Measurements from ENCODE around the gene CD6.

CD6 gene

DNA sequence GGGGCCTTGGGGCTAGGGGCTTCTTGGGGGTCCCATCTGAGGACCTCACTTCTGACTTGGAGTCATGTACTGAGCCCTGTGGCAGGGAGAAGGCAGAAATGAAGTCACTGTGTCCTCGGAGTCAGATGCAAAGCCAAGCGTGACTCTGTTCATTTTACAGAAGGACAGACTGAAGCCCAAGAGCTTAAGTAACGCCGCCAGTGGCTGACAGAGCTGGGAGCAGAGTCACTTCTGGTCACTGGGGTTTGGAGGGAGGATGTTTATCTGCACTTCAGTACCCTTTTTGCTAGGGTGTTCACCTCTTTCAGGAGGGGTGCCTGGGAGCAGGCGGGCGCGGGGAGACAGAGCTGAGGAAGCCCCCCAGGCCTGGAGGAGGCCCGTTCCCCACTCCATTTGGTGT is 10.7 kb downstream of the CD6 start:
- TF ChIP-seq, protein P1, sequence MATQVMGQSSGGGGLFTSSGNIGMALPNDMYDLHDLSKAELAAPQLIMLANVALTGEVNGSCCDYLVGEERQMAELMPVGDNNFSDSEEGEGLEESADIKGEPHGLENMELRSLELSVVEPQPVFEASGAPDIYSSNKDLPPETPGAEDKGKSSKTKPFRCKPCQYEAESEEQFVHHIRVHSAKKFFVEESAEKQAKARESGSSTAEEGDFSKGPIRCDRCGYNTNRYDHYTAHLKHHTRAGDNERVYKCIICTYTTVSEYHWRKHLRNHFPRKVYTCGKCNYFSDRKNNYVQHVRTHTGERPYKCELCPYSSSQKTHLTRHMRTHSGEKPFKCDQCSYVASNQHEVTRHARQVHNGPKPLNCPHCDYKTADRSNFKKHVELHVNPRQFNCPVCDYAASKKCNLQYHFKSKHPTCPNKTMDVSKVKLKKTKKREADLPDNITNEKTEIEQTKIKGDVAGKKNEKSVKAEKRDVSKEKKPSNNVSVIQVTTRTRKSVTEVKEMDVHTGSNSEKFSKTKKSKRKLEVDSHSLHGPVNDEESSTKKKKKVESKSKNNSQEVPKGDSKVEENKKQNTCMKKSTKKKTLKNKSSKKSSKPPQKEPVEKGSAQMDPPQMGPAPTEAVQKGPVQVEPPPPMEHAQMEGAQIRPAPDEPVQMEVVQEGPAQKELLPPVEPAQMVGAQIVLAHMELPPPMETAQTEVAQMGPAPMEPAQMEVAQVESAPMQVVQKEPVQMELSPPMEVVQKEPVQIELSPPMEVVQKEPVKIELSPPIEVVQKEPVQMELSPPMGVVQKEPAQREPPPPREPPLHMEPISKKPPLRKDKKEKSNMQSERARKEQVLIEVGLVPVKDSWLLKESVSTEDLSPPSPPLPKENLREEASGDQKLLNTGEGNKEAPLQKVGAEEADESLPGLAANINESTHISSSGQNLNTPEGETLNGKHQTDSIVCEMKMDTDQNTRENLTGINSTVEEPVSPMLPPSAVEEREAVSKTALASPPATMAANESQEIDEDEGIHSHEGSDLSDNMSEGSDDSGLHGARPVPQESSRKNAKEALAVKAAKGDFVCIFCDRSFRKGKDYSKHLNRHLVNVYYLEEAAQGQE (IDR thresholded peaks at IDR 0.05; ENCODE audit: insufficient read depth in 1 of 2, low read depth in 2 of 2, low read length in 2 of 2), result no peak
- TF ChIP-seq TAF1 (IDR thresholded peaks at IDR 0.05; ENCODE audit: borderline replicate concordance, insufficient read depth, low read length) (no peak), SIN3A (IDR thresholded peaks at IDR 0.05; ENCODE audit: borderline replicate concordance, insufficient read depth, low read length) (no peak), POLR2AphosphoS5 (IDR thresholded peaks at IDR 0.05; ENCODE audit: low read depth, low read length) (no peak), FOXP2 (optimal IDR thresholded peaks at IDR 0.05; ENCODE audit: borderline replicate concordance, extremely low read depth, extremely low read length, insufficient read depth) (no peak)

DNA sequence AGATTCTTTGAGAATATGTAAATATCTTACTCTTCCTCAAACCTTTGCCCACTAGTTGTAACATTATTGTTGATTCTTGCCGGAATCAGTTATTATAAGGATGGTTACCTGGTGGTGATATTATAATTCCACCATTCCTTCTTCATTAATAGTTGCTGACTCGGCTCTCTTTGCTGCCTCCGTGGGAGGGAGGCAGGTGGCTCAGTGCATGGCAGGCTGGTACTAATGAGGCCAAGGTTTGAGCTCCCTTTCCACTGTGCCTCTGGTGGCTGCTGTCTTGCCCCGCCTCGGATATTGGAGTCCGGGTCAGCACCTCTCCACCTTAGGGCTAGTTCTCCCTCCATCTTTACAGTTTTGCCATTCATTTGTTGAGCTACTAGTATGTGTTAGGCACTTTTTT is 12.7 kb downstream of the CD6 start:
- TF ChIP-seq TAF1 (IDR thresholded peaks at IDR 0.05; ENCODE audit: borderline replicate concordance, insufficient read depth, low read length) (no peak), POLR2AphosphoS5 (IDR thresholded peaks at IDR 0.05; ENCODE audit: low read depth, low read length) (no peak), FOXP2 (optimal IDR thresholded peaks at IDR 0.05; ENCODE audit: borderline replicate concordance, extremely low read depth, extremely low read length, insufficient read depth) (no peak), SIN3A (IDR thresholded peaks at IDR 0.05; ENCODE audit: borderline replicate concordance, insufficient read depth, low read length) (no peak)
- TF ChIP-seq, protein P1 (IDR thresholded peaks at IDR 0.05; ENCODE audit: insufficient read depth in 1 of 2, low read depth in 2 of 2, low read length in 2 of 2), result no peak

DNA sequence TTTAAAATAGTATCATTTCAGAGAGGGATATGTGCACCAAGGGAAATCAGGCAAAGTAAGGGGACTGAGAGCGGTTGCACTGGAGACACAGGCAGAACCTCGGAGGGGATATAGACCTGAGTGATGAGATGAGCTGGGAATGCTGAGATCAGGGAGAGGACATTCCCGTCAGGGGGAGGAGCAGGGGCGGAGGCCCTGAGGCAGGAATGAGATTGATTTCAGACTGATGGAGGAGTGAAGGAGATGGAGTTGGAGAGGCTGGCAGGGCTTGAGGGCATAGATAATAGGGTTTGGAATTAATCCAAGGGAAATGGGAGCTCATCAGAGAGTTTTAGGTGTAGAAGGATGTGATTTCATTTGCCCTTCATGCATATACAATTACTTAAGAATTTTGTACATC is 13.2 kb downstream of the CD6 start:
- TF ChIP-seq SIN3A (IDR thresholded peaks at IDR 0.05; ENCODE audit: borderline replicate concordance, insufficient read depth, low read length), result no peak
- no peak for TF ChIP-seq POLR2AphosphoS5 (IDR thresholded peaks at IDR 0.05; ENCODE audit: low read depth, low read length)
- TF ChIP-seq, protein P1 (IDR thresholded peaks at IDR 0.05; ENCODE audit: insufficient read depth in 1 of 2, low read depth in 2 of 2, low read length in 2 of 2), result no peak
- TF ChIP-seq TAF1 (IDR thresholded peaks at IDR 0.05; ENCODE audit: borderline replicate concordance, insufficient read depth, low read length), result no peak
- TF ChIP-seq FOXP2 (optimal IDR thresholded peaks at IDR 0.05; ENCODE audit: borderline replicate concordance, extremely low read depth, extremely low read length, insufficient read depth), result no peak

DNA sequence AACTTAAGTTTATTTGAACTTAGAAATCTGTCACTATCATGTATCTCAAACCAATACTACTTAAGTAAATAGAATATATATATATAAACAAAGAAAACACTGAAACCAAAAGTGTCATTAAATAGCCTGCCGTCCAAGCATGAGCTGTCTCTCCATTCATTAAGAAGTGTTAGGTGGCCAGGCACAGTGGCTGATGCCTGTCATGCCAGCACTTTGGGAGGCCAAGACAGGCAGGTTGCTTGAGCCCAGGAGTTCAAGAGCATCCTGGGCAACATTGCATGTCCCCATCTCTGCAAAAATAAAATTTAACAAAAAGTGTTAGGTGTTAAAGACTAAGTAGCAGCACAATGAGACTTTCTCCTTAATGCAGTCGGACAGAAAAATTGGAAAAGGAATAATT is 14.0 kb downstream of the CD6 start:
- TF ChIP-seq POLR2AphosphoS5 (IDR thresholded peaks at IDR 0.05; ENCODE audit: low read depth, low read length), result no peak
- no peak for TF ChIP-seq TAF1 (IDR thresholded peaks at IDR 0.05; ENCODE audit: borderline replicate concordance, insufficient read depth, low read length)
- no peak for TF ChIP-seq FOXP2 (optimal IDR thresholded peaks at IDR 0.05; ENCODE audit: borderline replicate concordance, extremely low read depth, extremely low read length, insufficient read depth)
- no peak for TF ChIP-seq SIN3A (IDR thresholded peaks at IDR 0.05; ENCODE audit: borderline replicate concordance, insufficient read depth, low read length)
- TF ChIP-seq, protein P1 (IDR thresholded peaks at IDR 0.05; ENCODE audit: insufficient read depth in 1 of 2, low read depth in 2 of 2, low read length in 2 of 2), result no peak

Data from PFSK-1 (cell line).